ENCODE measurements around the gene RAB31.

DNA sequence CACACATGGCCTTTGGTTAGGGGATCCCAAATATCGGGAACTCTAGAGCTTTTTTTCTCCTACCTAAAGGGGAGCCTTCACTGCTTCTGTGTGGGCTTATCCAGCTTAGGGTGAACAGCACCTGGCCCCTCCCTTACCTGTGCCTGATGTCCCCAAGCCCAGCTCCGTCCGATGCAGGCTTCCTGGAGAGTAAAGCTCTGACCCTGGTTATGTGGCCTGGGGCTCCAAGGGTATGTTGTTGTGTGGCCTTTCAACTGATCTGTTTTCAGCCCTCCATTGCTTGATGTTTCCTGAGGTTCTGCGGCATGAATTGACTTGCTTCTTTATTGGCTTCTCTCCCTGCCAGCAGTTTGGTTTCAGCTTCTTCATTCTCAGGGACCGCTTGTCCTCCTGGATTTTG lies 66.0 kb downstream of the RAB31 start:
- TF ChIP-seq CTCF (IDR thresholded peaks at IDR 0.05): no peak
- TF ChIP-seq POLR2A (IDR thresholded peaks at IDR 0.05): no peak
